HepG2 (cell line): Measurements from ENCODE around the gene AGTPBP1. TPM values are rescaled to one million over a fixed set of nuclear protein-coding genes. Genes with fewer than 3 reads are reported as not detected.

Source experiments
- CHD4 ChIP-seq: fragments of 200-600 bp; sonication (generic); IDR thresholded peaks from 2 replicates; pipeline ENCODE4 v1.7.0; 2017; ENCODE audit warnings: mild to moderate bottlenecking, low read length, borderline replicate concordance
- DR1 ChIP-seq: sonication (generic); formaldehyde crosslinking; IDR thresholded peaks from 2 replicates; pipeline ENCODE4 v1.8.0; 2021; ENCODE audit warnings: mild to moderate bottlenecking, missing genetic modification reagents, inconsistent platforms
- ELF4 ChIP-seq: sonication (generic); formaldehyde crosslinking; IDR thresholded peaks from 2 replicates; pipeline ENCODE4 v1.5.0; 2020; ENCODE audit warnings: missing genetic modification reagents, mild to moderate bottlenecking, moderate library complexity, borderline replicate concordance
- GATAD1 ChIP-seq: IDR thresholded peaks from 2 replicates; pipeline ENCODE4 v1.6.1; 2016; ENCODE audit warnings: missing genetic modification reagents, missing compliant biosample characterization
- IKZF1 ChIP-seq: fragments of 450-650 bp; IDR thresholded peaks from 2 replicates; pipeline ENCODE4 v1.7.1; 2016
- MIER3 ChIP-seq: IDR thresholded peaks from 2 replicates; pipeline ENCODE4 v1.6.1; 2016; ENCODE audit warnings: missing compliant biosample characterization, borderline replicate concordance
- NFE2 ChIP-seq: sonication (generic); formaldehyde crosslinking; IDR thresholded peaks from 2 replicates; pipeline ENCODE4 v1.4.0; 2020; ENCODE audit warnings: missing genetic modification reagents
- NFE2L1 ChIP-seq: sonication (generic); formaldehyde crosslinking; IDR thresholded peaks from 2 replicates; pipeline ENCODE4 v1.4.0; 2020; ENCODE audit warnings: missing genetic modification reagents, mild to moderate bottlenecking, borderline replicate concordance
- NFYC ChIP-seq: IDR thresholded peaks from 2 replicates; pipeline ENCODE4 v1.6.1; 2016; ENCODE audit warnings: missing genetic modification reagents, missing compliant biosample characterization
- SUZ12 ChIP-seq: fragments of 150-350 bp; IDR thresholded peaks from 2 replicates; pipeline ENCODE4 v1.6.1; 2014; ENCODE audit warnings: low read depth, low read length
- TEAD3 ChIP-seq: optimal IDR thresholded peaks from 2 replicates; pipeline ENCODE3; 2016; ENCODE audit warnings: borderline replicate concordance
- TFDP1 ChIP-seq: IDR thresholded peaks from 2 replicates; pipeline ENCODE4 v1.6.1; 2016; ENCODE audit warnings: missing compliant biosample characterization, missing genetic modification reagents, borderline replicate concordance
- TGIF2 ChIP-seq: IDR thresholded peaks from 2 replicates; pipeline ENCODE4 v1.6.1; 2016; ENCODE audit warnings: control low read depth, missing compliant biosample characterization
- THAP9 ChIP-seq: sonication (generic); formaldehyde crosslinking; IDR thresholded peaks from 2 replicates; pipeline ENCODE4; 2020; ENCODE audit warnings: missing genetic modification reagents, mild to moderate bottlenecking, borderline replicate concordance
- ZNF101 ChIP-seq: sonication (generic); formaldehyde crosslinking; IDR thresholded peaks from 2 replicates; pipeline ENCODE4 v1.4.0; 2020; ENCODE audit warnings: mild to moderate bottlenecking, low read depth, missing genetic modification reagents, borderline replicate concordance
- ZNF430 ChIP-seq: sonication (generic); formaldehyde crosslinking; IDR thresholded peaks from 2 replicates; pipeline ENCODE4 v1.9.0; 2021; ENCODE audit warnings: mild to moderate bottlenecking, missing genetic modification reagents
- ZNF460 ChIP-seq: sonication (generic); formaldehyde crosslinking; IDR thresholded peaks from 2 replicates; pipeline ENCODE4 v1.5.1; 2020; ENCODE audit warnings: missing genetic modification reagents, mild to moderate bottlenecking, borderline replicate concordance
- ZNF530 ChIP-seq: sonication (generic); formaldehyde crosslinking; IDR thresholded peaks from 2 replicates; pipeline ENCODE4 v1.5.0; 2020; ENCODE audit warnings: low read depth, mild to moderate bottlenecking, missing genetic modification reagents
- ZNF605 ChIP-seq: sonication (generic); formaldehyde crosslinking; IDR thresholded peaks from 2 replicates; pipeline ENCODE4 v1.8.0; 2022; ENCODE audit warnings: mild to moderate bottlenecking, missing genetic modification reagents
- ZNF747 ChIP-seq: sonication (generic); formaldehyde crosslinking; IDR thresholded peaks from 2 replicates; pipeline ENCODE4 v1.8.1; 2023; ENCODE audit warnings: missing genetic modification reagents, mild to moderate bottlenecking, borderline replicate concordance
- ZNF770 ChIP-seq: sonication (generic); formaldehyde crosslinking; IDR thresholded peaks from 2 replicates; pipeline ENCODE4 v1.5.0; 2020; ENCODE audit warnings: mild to moderate bottlenecking, missing genetic modification reagents
- ZNF773 ChIP-seq: sonication (generic); formaldehyde crosslinking; IDR thresholded peaks from 2 replicates; pipeline ENCODE4 v1.4.0; 2020; ENCODE audit warnings: missing genetic modification reagents, borderline replicate concordance
- polyA plus RNA-seq, 8 experiments: library from polyadenylated mRNA; depleted of rRNA in 3 of 8; stranded (reverse) in 7 of 8; unstranded in 1 of 8; fragments of >200 nt; fragmentation: Illumina TruSeq in 4 of 8; extraction: Trizol in 4 of 8; gene quantifications; 2 replicates each; pipeline versions ENCODE4 v1.2.1 to v1.2.3, GENCODE V29; 2011 to 2016; ENCODE audit warnings: low read depth in 4 of 8, missing spikeins in 1 of 8, mixed read lengths in 1 of 8; ENCODE audit not compliant: insufficient read depth in 1 of 8
- total RNA-seq, 5 experiments: library from RNA; depleted of rRNA; stranded (reverse); fragments of >200 nt; fragmentation: Illumina TruSeq; extraction: Trizol; gene quantifications; 2 replicates each; pipeline ENCODE4 v1.2.3, GENCODE V29; 2016; ENCODE audit warnings: low read depth in 1 of 5
- TF ChIP-seq, protein P1 (sequence below): sonication (generic); formaldehyde crosslinking; IDR thresholded peaks from 2 replicates; pipeline ENCODE4 v1.8.0; 2022; ENCODE audit warnings: missing genetic modification reagents, low read depth, mild to moderate bottlenecking, borderline replicate concordance
- TF ChIP-seq, protein P2 (sequence below): sonication (generic); formaldehyde crosslinking; IDR thresholded peaks from 2 replicates; pipeline ENCODE4 v1.4.0; 2020; ENCODE audit warnings: missing genetic modification reagents

Gene AGTPBP1
- total and polyA plus RNA-seq, 2 of the 13 experiments (the other 11 are each of a cell fraction or from before 2014, with no cell fraction given) = 9.7 to 22.3 TPM

DNA sequence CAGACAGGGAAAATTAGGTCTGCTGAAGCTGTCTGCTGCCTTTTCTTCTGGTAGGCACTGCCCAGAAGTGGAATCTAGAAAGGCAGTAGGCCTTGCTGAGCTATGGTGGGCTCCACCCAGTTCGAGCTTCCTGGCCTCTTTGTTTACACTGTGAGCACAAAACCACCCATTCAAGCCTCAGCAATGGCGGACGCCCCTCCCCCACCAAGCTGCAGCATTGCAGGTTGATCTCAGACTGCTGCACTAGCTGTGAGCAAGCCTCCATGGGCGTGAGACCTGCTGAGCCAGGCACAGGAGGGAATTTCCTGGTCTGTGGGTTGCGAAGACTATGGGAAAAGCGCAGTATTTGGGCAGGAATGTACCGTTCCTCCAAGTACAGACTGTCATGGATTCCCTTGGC lies 18.5 kb downstream of the AGTPBP1 start (continued):
- TF ChIP-seq ZNF770 (CRISPR knock-in tag) (no peak), ZNF605 (CRISPR knock-in tag) (peak; percentile 39; the same call in 1 of the 2 replicates), TEAD3 (CRISPR knock-in tag) (peak; percentile 66), CHD4 (no peak), THAP9 (CRISPR knock-in tag) (peak; percentile 48; the same call in 1 of the 2 replicates), ELF4 (CRISPR knock-in tag) (no peak), TFDP1 (CRISPR knock-in tag) (no peak), MIER3 (CRISPR knock-in tag) (0 out of 2 replicates have a peak, but pooled peaks have one; percentile 18), ZNF430 (no peak), ZNF530 (CRISPR knock-in tag) (no peak), IKZF1 (no peak), NFE2L1 (CRISPR knock-in tag) (no peak), ZNF747 (CRISPR knock-in tag) (no peak), NFYC (CRISPR knock-in tag) (no peak), ZNF773 (no peak), TGIF2 (no peak), GATAD1 (CRISPR knock-in tag) (peak; percentile 21; the same call in 1 of the 2 replicates), DR1 (CRISPR knock-in tag) (no peak; the same call in 1 of the 2 replicates), ZNF101 (no peak), SUZ12 (no peak), NFE2 (CRISPR knock-in tag) (no peak), ZNF460 (no peak)
- TF ChIP-seq, protein P1, sequence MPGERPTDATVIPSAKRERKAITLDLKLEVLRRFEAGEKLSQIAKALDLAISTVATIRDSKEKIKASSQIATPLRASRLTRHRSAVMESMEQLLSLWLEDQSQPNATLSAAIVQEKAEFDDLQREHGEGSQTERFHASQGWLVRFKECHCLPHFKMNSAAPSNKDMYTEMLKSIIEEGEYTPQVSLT (CRISPR knock-in tag) = no peak
- TF ChIP-seq, protein P2, sequence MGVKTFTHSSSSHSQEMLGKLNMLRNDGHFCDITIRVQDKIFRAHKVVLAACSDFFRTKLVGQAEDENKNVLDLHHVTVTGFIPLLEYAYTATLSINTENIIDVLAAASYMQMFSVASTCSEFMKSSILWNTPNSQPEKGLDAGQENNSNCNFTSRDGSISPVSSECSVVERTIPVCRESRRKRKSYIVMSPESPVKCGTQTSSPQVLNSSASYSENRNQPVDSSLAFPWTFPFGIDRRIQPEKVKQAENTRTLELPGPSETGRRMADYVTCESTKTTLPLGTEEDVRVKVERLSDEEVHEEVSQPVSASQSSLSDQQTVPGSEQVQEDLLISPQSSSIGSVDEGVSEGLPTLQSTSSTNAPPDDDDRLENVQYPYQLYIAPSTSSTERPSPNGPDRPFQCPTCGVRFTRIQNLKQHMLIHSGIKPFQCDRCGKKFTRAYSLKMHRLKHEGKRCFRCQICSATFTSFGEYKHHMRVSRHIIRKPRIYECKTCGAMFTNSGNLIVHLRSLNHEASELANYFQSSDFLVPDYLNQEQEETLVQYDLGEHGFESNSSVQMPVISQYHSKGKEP (CRISPR knock-in tag) = no peak
